ENCODE results near the gene SNTB2.
A peak's percentile ranks its signal among the peaks of the same experiment; 100 is the strongest.

SNTB2 gene

GRCh38 chr16:69329369-69330285 lies 142.7 kb downstream of the SNTB2 start:
- Histone ChIP-seq H2BK120ac (ENCODE audit: low read depth, low read length) (no peak overlapping the region), H2AFZ (ENCODE audit: low read length) (peak overlapping the region; percentile 96), H2BK12ac (ENCODE audit: low read length) (peak overlapping the region; percentile 89), H4K8ac (ENCODE audit: low read depth, low read length) (peak overlapping the region; percentile 30), H3K23ac (ENCODE audit: low read depth, low read length, poor library complexity) (peak overlapping the region; percentile 99), H3K4me1 (ENCODE audit: control insufficient read depth in 2 of 2, insufficient read depth in 1 of 2, low read depth in 1 of 2, low read length in 2 of 2) (peaks cover 15 to 16% of the 10 kb centered on the region in 2 donors), H3K18ac (ENCODE audit: low read length) (peak overlapping the region; percentile 88), H3K9me3 (replicated peaks in 1 of 2; ENCODE audit: control insufficient read depth in 2 of 2, insufficient read depth in 1 of 2, low read depth in 1 of 2, low read length in 2 of 2) (no peaks in the 10 kb centered on the region), H2BK15ac (ENCODE audit: low read length) (no peak overlapping the region), H2AK5ac (ENCODE audit: low read depth, low read length) (peak overlapping the region; percentile 87), H2BK5ac (ENCODE audit: low read length) (peak overlapping the region; percentile 87), H3K79me1 (ENCODE audit: low read depth, low read length) (peaks cover 19% of the 10 kb centered on the region), H3K4me2 (ENCODE audit: insufficient read depth, low read length, poor library complexity, severe bottlenecking) (peak overlapping the region; percentile 96), H3K27ac (replicated peaks; ENCODE audit: low read length) (no peak overlapping the region), H3K9ac (ENCODE audit: low read depth, low read length, poor library complexity) (peak overlapping the region; percentile 99), H4K91ac (ENCODE audit: low read depth, low read length, poor library complexity) (no peak overlapping the region), H3K4ac (ENCODE audit: low read length) (peak overlapping the region; percentile 71), H3K14ac (ENCODE audit: low read length) (peak overlapping the region; percentile 63), H3K4me3 (ENCODE audit: low read length in 2 of 2) (peak overlapping the region; percentile 85 to 92), H3K36me3 (replicated peaks in 1 of 2; ENCODE audit: control insufficient read depth in 2 of 2, insufficient read depth in 2 of 2, low read length in 2 of 2) (peaks cover 51 to 89% of the 10 kb centered on the region in 2 donors), H3K27me3 (ENCODE audit: control insufficient read depth in 3 of 3, insufficient read depth in 3 of 3, low read depth in 1 of 3, low read length in 3 of 3) (no peaks in the 10 kb centered on the region)
- WGBS, 2 donors (ENCODE audit: extremely low coverage in 2 of 2, insufficient read length in 2 of 2, insufficient replicate concordance in 1 of 2): no CpG with 5 or more reads among the region's 77 CpGs
- no peak for DNase-seq (ENCODE audit: low spot score)

- Histone ChIP-seq H3K9me3 (replicated peaks in 1 of 2; ENCODE audit: control insufficient read depth in 2 of 2, insufficient read depth in 1 of 2, low read depth in 1 of 2, low read length in 2 of 2) (no peaks in the 10 kb centered on the region), H2BK5ac (ENCODE audit: low read length) (peak within 1 kb of the TSS; percentile 87), H3K14ac (ENCODE audit: low read length) (peak within 1 kb of the TSS; percentile 98), H3K4ac (ENCODE audit: low read length) (peak within 1 kb of the TSS; percentile 80), H3K27ac (replicated peaks; ENCODE audit: low read length) (peak within 1 kb of the TSS; percentile 89), H2AFZ (ENCODE audit: low read length) (peak within 1 kb of the TSS; percentile 96), H2BK12ac (ENCODE audit: low read length) (peak within 1 kb of the TSS; percentile 89), H3K27me3 (ENCODE audit: control insufficient read depth in 3 of 3, insufficient read depth in 3 of 3, low read depth in 1 of 3, low read length in 3 of 3) (no peaks in the 10 kb centered on the region), H3K4me3 (ENCODE audit: low read length in 2 of 2) (peak within 1 kb of the TSS; percentile 85 to 92), H3K9ac (ENCODE audit: low read depth, low read length, poor library complexity) (peak within 1 kb of the TSS; percentile 99), H3K18ac (ENCODE audit: low read length) (peak within 1 kb of the TSS; percentile 98), H2BK120ac (ENCODE audit: low read depth, low read length) (peak within 1 kb of the TSS; percentile 65), H2BK15ac (ENCODE audit: low read length) (no peak within 1 kb of the TSS), H3K79me1 (ENCODE audit: low read depth, low read length) (peaks cover 17% of the 10 kb centered on the region), H4K8ac (ENCODE audit: low read depth, low read length) (peak within 1 kb of the TSS; percentile 53), H3K4me1 (ENCODE audit: control insufficient read depth in 2 of 2, insufficient read depth in 1 of 2, low read depth in 1 of 2, low read length in 2 of 2) (peaks cover 15 to 16% of the 10 kb centered on the region in 2 donors), H3K23ac (ENCODE audit: low read depth, low read length, poor library complexity) (peak within 1 kb of the TSS; percentile 99), H2AK5ac (ENCODE audit: low read depth, low read length) (peak within 1 kb of the TSS; percentile 87), H4K91ac (ENCODE audit: low read depth, low read length, poor library complexity) (no peak within 1 kb of the TSS), H3K4me2 (ENCODE audit: insufficient read depth, low read length, poor library complexity, severe bottlenecking) (peak within 1 kb of the TSS; percentile 96), H3K36me3 (replicated peaks in 1 of 2; ENCODE audit: control insufficient read depth in 2 of 2, insufficient read depth in 2 of 2, low read length in 2 of 2) (peaks cover 55 to 90% of the 10 kb centered on the region in 2 donors)
- no CpG with 5 or more reads among the region's 93 CpGs for WGBS, 2 donors (ENCODE audit: extremely low coverage in 2 of 2, insufficient read length in 2 of 2, insufficient replicate concordance in 1 of 2)
- peak; percentile 87 for DNase-seq (ENCODE audit: low spot score)
Observed at GRCh38 chr16:69330286-69331109, 143.5 kb downstream of the SNTB2 start, which contains the start of gene PDF. PDF (minus strand) TSS chr16:69330588; CDS start chr16:69330570, 18 bp downstream.

DNA sequence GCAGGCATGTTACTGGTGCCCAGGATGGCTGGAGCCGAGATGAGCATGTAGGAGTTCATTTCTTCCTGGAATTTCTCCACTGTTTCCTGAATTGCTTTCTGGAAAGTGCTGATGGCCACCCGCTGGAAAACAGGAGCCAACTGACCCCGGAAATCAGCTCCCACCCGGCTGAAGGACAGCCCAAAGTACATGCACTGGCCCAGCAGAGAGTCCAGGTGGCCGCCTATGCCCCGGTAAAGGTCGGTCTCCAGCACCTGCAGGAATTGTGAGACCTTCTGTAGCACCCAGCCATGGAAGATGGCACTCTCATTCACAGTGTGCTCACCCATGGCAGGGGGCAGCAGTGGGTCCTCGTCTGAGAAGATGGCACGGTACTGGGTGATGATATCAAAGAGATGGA lies 147.7 kb downstream of the SNTB2 start:
- Histone ChIP-seq H3K4me1 (ENCODE audit: control insufficient read depth in 2 of 2, insufficient read depth in 1 of 2, low read depth in 1 of 2, low read length in 2 of 2) (peaks cover 6 to 14% of the 10 kb centered on the region in 2 donors), H3K4ac (ENCODE audit: low read length) (no peak overlapping the region), H3K36me3 (replicated peaks in 1 of 2; ENCODE audit: control insufficient read depth in 2 of 2, insufficient read depth in 2 of 2, low read length in 2 of 2) (peaks cover 34 to 75% of the 10 kb centered on the region in 2 donors), H3K9ac (ENCODE audit: low read depth, low read length, poor library complexity) (no peak overlapping the region), H3K4me2 (ENCODE audit: insufficient read depth, low read length, poor library complexity, severe bottlenecking) (no peak overlapping the region), H3K4me3 (ENCODE audit: low read length in 2 of 2) (no peak overlapping the region), H3K9me3 (replicated peaks in 1 of 2; ENCODE audit: control insufficient read depth in 2 of 2, insufficient read depth in 1 of 2, low read depth in 1 of 2, low read length in 2 of 2) (no peaks in the 10 kb centered on the region), H3K27me3 (ENCODE audit: control insufficient read depth in 3 of 3, insufficient read depth in 3 of 3, low read depth in 1 of 3, low read length in 3 of 3) (no peaks in the 10 kb centered on the region), H3K79me1 (ENCODE audit: low read depth, low read length) (peaks cover 17% of the 10 kb centered on the region), H4K8ac (ENCODE audit: low read depth, low read length) (no peak overlapping the region), H3K23ac (ENCODE audit: low read depth, low read length, poor library complexity) (no peak overlapping the region), H3K27ac (replicated peaks; ENCODE audit: low read length) (no peak overlapping the region), H4K91ac (ENCODE audit: low read depth, low read length, poor library complexity) (no peak overlapping the region), H2BK120ac (ENCODE audit: low read depth, low read length) (no peak overlapping the region), H3K18ac (ENCODE audit: low read length) (no peak overlapping the region), H2BK15ac (ENCODE audit: low read length) (no peak overlapping the region), H2AK5ac (ENCODE audit: low read depth, low read length) (no peak overlapping the region), H3K14ac (ENCODE audit: low read length) (no peak overlapping the region), H2BK5ac (ENCODE audit: low read length) (no peak overlapping the region), H2BK12ac (ENCODE audit: low read length) (no peak overlapping the region), H2AFZ (ENCODE audit: low read length) (no peak overlapping the region)
- DNase-seq (ENCODE audit: low spot score): no peak
- WGBS, 2 donors (ENCODE audit: extremely low coverage in 2 of 2, insufficient read length in 2 of 2, insufficient replicate concordance in 1 of 2): no CpG with 5 or more reads among the region's 9 CpGs

Measured in neuronal stem cell (in vitro differentiated cells).